Endodermal cell (in vitro differentiated cells): Measurements from ENCODE around the gene PTPRU. TPM values are rescaled to one million over a fixed set of nuclear protein-coding genes. Genes with fewer than 3 reads are reported as not detected.

Source experiments
- DNase-seq: peaks from one replicate; pipeline ENCODE4 v3.0.0-alpha.2; 2017
- H3K27ac ChIP-seq: 2 replicates; pipeline ENCODE4 v1.5.1; 2013; ENCODE audit warnings: mild to moderate bottlenecking, low read depth, low read length, moderate library complexity
- H3K27me3 ChIP-seq: 2 replicates; pipeline ENCODE4 v1.6.1; 2013; ENCODE audit warnings: mild to moderate bottlenecking, low read length, moderate library complexity; ENCODE audit not compliant: insufficient read depth, control insufficient read depth, poor library complexity, severe bottlenecking
- H3K36me3 ChIP-seq: 2 replicates; pipeline ENCODE4 v1.7.0; 2013; ENCODE audit warnings: mild to moderate bottlenecking, low read length, moderate library complexity; ENCODE audit not compliant: control insufficient read depth, insufficient read depth
- H3K4me1 ChIP-seq: one replicate; pipeline ENCODE4 v1.7.0; 2013; ENCODE audit warnings: low read length; ENCODE audit not compliant: control insufficient read depth, insufficient read depth
- H3K4me3 ChIP-seq: 2 replicates; pipeline ENCODE4 v1.5.1; 2013; ENCODE audit warnings: mild to moderate bottlenecking, low read length, moderate library complexity
- H3K9ac ChIP-seq: 2 replicates; pipeline ENCODE4 v1.6.1; 2013; ENCODE audit warnings: mild to moderate bottlenecking, low read length, moderate library complexity; ENCODE audit not compliant: poor library complexity, severe bottlenecking; ENCODE audit errors: extremely low read depth
- H3K9me3 ChIP-seq: 2 replicates; pipeline ENCODE4 v1.6.1; 2013; ENCODE audit warnings: mild to moderate bottlenecking, low read length, moderate library complexity; ENCODE audit not compliant: control insufficient read depth
- H3K27ac Mint-ChIP-seq: 2 replicates; pipeline ENCODE4 v1.8.0; 2020; ENCODE audit warnings: mixed read lengths
- H3K27me3 Mint-ChIP-seq: 2 replicates; pipeline ENCODE4 v1.8.0; 2021; ENCODE audit warnings: mild to moderate bottlenecking, mixed read lengths; ENCODE audit not compliant: insufficient read depth
- H3K36me3 Mint-ChIP-seq: 2 replicates; pipeline ENCODE4 v1.8.0; 2020; ENCODE audit warnings: low read depth, mixed read lengths
- H3K4me1 Mint-ChIP-seq: 2 replicates; pipeline ENCODE4 v1.8.0; 2020; ENCODE audit warnings: mixed read lengths
- H3K4me3 Mint-ChIP-seq: 2 replicates; pipeline ENCODE4 v1.8.0; 2020; ENCODE audit warnings: mild to moderate bottlenecking, moderate library complexity, mixed read lengths
- H3K9me3 Mint-ChIP-seq: 2 replicates; pipeline ENCODE4 v1.8.0; 2020; ENCODE audit warnings: mild to moderate bottlenecking, mixed read lengths
- CTCF ChIP-seq: fragments of 200-600 bp; sonication (generic); conservative IDR thresholded peaks from 2 replicates; pipeline ENCODE4 v1.5.0; 2021; ENCODE audit warnings: antibody characterized with exemption, mild to moderate bottlenecking
- WGBS, 2 experiments: methylation state at CpG; one replicate each; pipeline versions ENCODE4 v1.1.5 to v1.1.7; 2013; ENCODE audit warnings: missing lambda C conversion rate in 2 of 2, mixed read lengths in 1 of 2; ENCODE audit not compliant: insufficient coverage in 1 of 2, insufficient read length in 1 of 2; 5-methylcytosine and 5-hydroxymethylcytosine counted together
- total RNA-seq, 2 donors: library from RNA; stranded (reverse); fragmentation: NEBNext Ultra II Directional in 1 of 2; extraction: Animal tissue kit (Norgen Biotek cat#: 25700) in 1 of 2; gene quantifications; 2 replicates in 1 of 2; 3 replicates in 1 of 2; pipeline ENCODE4 v1.2.1, GENCODE V29; 2021

PTPRU gene
- total RNA-seq, 2 donors from 2014 or later, result 49.8 to 73.1 TPM

GRCh38 chr1:29338908-29339575 is 102.7 kb downstream of the PTPRU start:
- TF ChIP-seq CTCF, result no peak
- Mint-ChIP-seq H3K4me3 (no peak overlapping the region), H3K36me3 (no peaks in the 10 kb centered on the region), H3K27me3 (peaks cover 8% of the 10 kb centered on the region), H3K4me1 (no peaks in the 10 kb centered on the region), H3K9me3 (peaks cover 2% of the 10 kb centered on the region), H3K27ac (no peak overlapping the region)
- Histone ChIP-seq H3K4me1 (no peaks in the 10 kb centered on the region), H3K36me3 (no peaks in the 10 kb centered on the region), H3K27ac (no peak overlapping the region), H3K4me3 (no peak overlapping the region), H3K27me3 (no peaks in the 10 kb centered on the region), H3K9ac (no peak overlapping the region), H3K9me3 (no peaks in the 10 kb centered on the region)
- 80 to 94% methylated on average over 2 to 3 of the region's 3 CpGs for WGBS, 2 experiments
- DNase-seq, result no peak

GRCh38 chr1:29341936-29342335 is 105.6 kb downstream of the PTPRU start:
- Histone ChIP-seq H3K36me3 (no peaks in the 10 kb centered on the region), H3K9ac (no peak overlapping the region), H3K27me3 (no peaks in the 10 kb centered on the region), H3K4me3 (no peak overlapping the region), H3K27ac (no peak overlapping the region), H3K4me1 (no peaks in the 10 kb centered on the region), H3K9me3 (no peaks in the 10 kb centered on the region)
- Mint-ChIP-seq H3K27me3 (peaks cover 5% of the 10 kb centered on the region), H3K4me3 (no peak overlapping the region), H3K27ac (no peak overlapping the region), H3K4me1 (no peaks in the 10 kb centered on the region), H3K36me3 (no peaks in the 10 kb centered on the region), H3K9me3 (peaks cover 2% of the 10 kb centered on the region)
- TF ChIP-seq CTCF, result peak; percentile 61
- WGBS, 2 experiments, result 81 to 82% methylated on average over 3 to 4 of the region's 4 CpGs
- DNase-seq, result no peak

- no peak overlapping the region for H3K4me3 ChIP-seq
- no peak for DNase-seq
- Mint-ChIP-seq H3K4me3 (no peak overlapping the region), H3K4me1 (no peaks in the 10 kb centered on the region), H3K9me3 (peaks cover 2% of the 10 kb centered on the region), H3K27me3 (peaks cover 5% of the 10 kb centered on the region), H3K36me3 (no peaks in the 10 kb centered on the region), H3K27ac (no peak overlapping the region)
- H3K9me3 ChIP-seq, result no peaks in the 10 kb centered on the region
- H3K4me1 ChIP-seq, result no peaks in the 10 kb centered on the region
- 84 to 87% methylated on average over 7 of the region's 7 CpGs for WGBS, 2 experiments
- H3K36me3 ChIP-seq, result no peaks in the 10 kb centered on the region
- H3K27ac ChIP-seq, result no peak overlapping the region
- no peaks in the 10 kb centered on the region for H3K27me3 ChIP-seq
- no peak for TF ChIP-seq CTCF
- no peak overlapping the region for H3K9ac ChIP-seq
These were observed 106.0 kb downstream of the PTPRU start for GRCh38 chr1:29342351-29342750.
